SU-DHL-6 (cell line): ENCODE results near the gene FAM53A.

ENCODE experiments used
- CTCF ChIP-seq: fragments of 200-600 bp; sonication (generic); IDR thresholded peaks from one replicate; pipeline ENCODE4 v1.5.1; 2017; ENCODE audit warnings: antibody characterized with exemption, mild to moderate bottlenecking, low read length, moderate library complexity; ENCODE audit not compliant: insufficient read depth, poor library complexity, severe bottlenecking
- EZH2phosphoT487 ChIP-seq: fragments of 200-600 bp; sonication (generic), shearing (Covaris generic); conservative IDR thresholded peaks from 2 replicates; pipeline ENCODE4 v1.6.1; 2018; ENCODE audit warnings: mild to moderate bottlenecking, antibody characterized with exemption, low read length, moderate library complexity, mixed read lengths

- no peak for TF ChIP-seq CTCF
- TF ChIP-seq EZH2phosphoT487, result no peak
Measured at GRCh38 chr4:1664141-1664540, 20.0 kb downstream of the FAM53A start.
